Measurements from ENCODE around the gene IGFBP2. TPM values are rescaled to one million over a fixed set of nuclear protein-coding genes. Genes with fewer than 3 reads are reported as not detected.

IGFBP2 gene
- total RNA-seq, 2 donors from 2014 or later, result 129 to 170 TPM

- 5 to 6% methylated on average over 5 of the region's 5 CpGs for WGBS, 2 donors
- Histone ChIP-seq H3K27me3 (peaks cover 0 to 16% of the 10 kb centered on the region in 2 donors), H3K27ac (no peak overlapping the region), H3K4me1 (peaks cover 17% of the 10 kb centered on the region), H3K36me3 (replicated peaks in 1 of 2; ENCODE audit: insufficient read depth in 1 of 2, low read depth in 2 of 2) (no peaks in the 10 kb centered on the region), H3K9me3 (no peaks in the 10 kb centered on the region), H3K4me3 (no peak overlapping the region)
- peak in 1 of 4 donors; percentile 31 for DNase-seq
- peak; percentile 66 for ATAC-seq
- intact Hi-C loops (cut with DNase I), result no loop called here
- TF ChIP-seq POLR2A (IDR thresholded peaks at IDR 0.05), result no peak
- peak in 6 of 7 experiments; percentile 29 to 69 (median 60) for TF ChIP-seq CTCF (IDR thresholded peaks at IDR 0.05)
These were observed 65.7 kb downstream of the IGFBP2 start for GRCh38 chr2:216698895-216699294.

GRCh38 chr2:216700088-216700567 is 66.9 kb downstream of the IGFBP2 start:
- 19 to 42% methylated on average over 7 of the region's 7 CpGs for WGBS, 2 donors
- intact Hi-C loops (cut with DNase I), result no loop called here

GRCh38 chr2:216700781-216701180 is 67.6 kb downstream of the IGFBP2 start:
- Histone ChIP-seq H3K9me3 (no peaks in the 10 kb centered on the region), H3K27me3 (no peaks in the 10 kb centered on the region), H3K27ac (no peak overlapping the region), H3K36me3 (replicated peaks in 1 of 2; ENCODE audit: insufficient read depth in 1 of 2, low read depth in 2 of 2) (no peaks in the 10 kb centered on the region), H3K4me1 (no peaks in the 10 kb centered on the region), H3K4me3 (no peak overlapping the region)
- WGBS, 2 donors, result 49 to 65% methylated on average over 5 of the region's 5 CpGs
- intact Hi-C loops (cut with DNase I), result no loop called here
- no peak for ATAC-seq
- TF ChIP-seq POLR2A (IDR thresholded peaks at IDR 0.05) (no peak), CTCF (IDR thresholded peaks at IDR 0.05) (no peak)
- no peak for DNase-seq

More at GRCh38 chr2:216700088-216700567, 66.9 kb downstream of the IGFBP2 start:
- H3K27me3 ChIP-seq, result peaks cover 0 to 4% of the 10 kb centered on the region in 2 donors
- DNase-seq (no peak), ATAC-seq (no peak)
- no peak for TF ChIP-seq CTCF (IDR thresholded peaks at IDR 0.05)
- no peak for TF ChIP-seq POLR2A (IDR thresholded peaks at IDR 0.05)
- H3K4me3 ChIP-seq, result no peak overlapping the region
- H3K9me3 ChIP-seq, result no peaks in the 10 kb centered on the region
- no peak overlapping the region for H3K27ac ChIP-seq
- H3K4me1 ChIP-seq, result peaks cover 5% of the 10 kb centered on the region
- H3K36me3 ChIP-seq (replicated peaks in 1 of 2; ENCODE audit: insufficient read depth in 1 of 2, low read depth in 2 of 2), result no peaks in the 10 kb centered on the region

- Histone ChIP-seq H3K4me1 (no peaks in the 10 kb centered on the region), H3K27ac (no peak overlapping the region), H3K36me3 (replicated peaks in 1 of 2; ENCODE audit: insufficient read depth in 1 of 2, low read depth in 2 of 2) (no peaks in the 10 kb centered on the region), H3K4me3 (no peak overlapping the region), H3K9me3 (no peaks in the 10 kb centered on the region), H3K27me3 (no peaks in the 10 kb centered on the region)
- ATAC-seq (no peak), DNase-seq (no peak)
- intact Hi-C loops (cut with DNase I), result no loop called here
- TF ChIP-seq POLR2A (IDR thresholded peaks at IDR 0.05), result no peak
- WGBS, 2 donors, result 75 to 82% methylated on average over 7 of the region's 7 CpGs
These were observed 68.3 kb downstream of the IGFBP2 start for GRCh38 chr2:216701544-216701943.

GRCh38 chr2:216702756-216703155 is 69.5 kb downstream of the IGFBP2 start:
- Histone ChIP-seq H3K4me1 (no peaks in the 10 kb centered on the region), H3K4me3 (no peak overlapping the region), H3K9me3 (no peaks in the 10 kb centered on the region), H3K36me3 (replicated peaks in 1 of 2; ENCODE audit: insufficient read depth in 1 of 2, low read depth in 2 of 2) (no peaks in the 10 kb centered on the region), H3K27me3 (no peaks in the 10 kb centered on the region), H3K27ac (no peak overlapping the region)
- TF ChIP-seq POLR2A (IDR thresholded peaks at IDR 0.05) (no peak), CTCF (IDR thresholded peaks at IDR 0.05) (no peak)
- 75 to 91% methylated on average over 1 of the region's 1 CpG for WGBS, 2 donors
- ATAC-seq (no peak), DNase-seq (no peak)
- intact Hi-C loops (cut with DNase I), result no loop called here

Data from body of pancreas (tissue), 4 donors.